ENCODE data around the gene PLOD1. TPM values are rescaled to one million over a fixed set of nuclear protein-coding genes. Genes with fewer than 3 reads are reported as not detected.

The PLOD1 gene
- total and polyA plus RNA-seq, 10 of the 15 experiments (the other 5 are each of a cell fraction or from before 2014, with no cell fraction given): 10.6 to 42.6 (median 29.3) TPM

DNA sequence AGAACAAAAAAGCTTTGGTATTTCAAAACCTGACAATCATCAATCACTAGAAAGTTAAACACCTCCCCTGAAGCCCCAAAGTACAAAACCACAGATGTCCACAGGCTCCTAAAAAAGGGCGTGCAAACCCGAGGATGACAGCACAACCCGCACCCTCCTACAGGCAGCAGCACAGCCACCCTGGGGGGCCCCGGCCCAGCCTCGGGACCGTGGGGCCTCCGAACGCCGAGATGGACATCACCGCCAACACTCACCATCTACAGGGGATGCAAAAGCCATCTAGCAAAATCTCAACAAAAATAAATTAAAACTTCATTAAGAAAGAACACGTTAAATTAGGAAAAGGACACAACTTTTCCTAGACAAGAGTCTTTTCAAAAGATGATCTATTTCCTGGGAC, 14.9 kb upstream of the PLOD1 start:
- no TSS peak for BruUV-seq (replicated peaks)
- Histone ChIP-seq H3K4me3 (no peak overlapping the region), H3K4me1 (ENCODE audit: control insufficient read depth, insufficient read depth, low read length) (peaks cover 9% of the 10 kb centered on the region), H2AFZ (ENCODE audit: control insufficient read depth, low read depth, low read length) (no peak overlapping the region), H3K4me2 (ENCODE audit: control insufficient read depth, insufficient read depth) (no peak overlapping the region), H3K9me3 (replicated peaks; ENCODE audit: control insufficient read depth, insufficient read depth, low read length) (no peaks in the 10 kb centered on the region), H3K27ac (ENCODE audit: control insufficient read depth, insufficient read depth) (no peak overlapping the region), H4K20me1 (ENCODE audit: control insufficient read depth, insufficient read depth) (peaks cover 4% of the 10 kb centered on the region), H3K79me2 (ENCODE audit: control insufficient read depth, insufficient read depth, low read length) (peaks cover 29% of the 10 kb centered on the region), H3K9ac (ENCODE audit: control insufficient read depth, insufficient read depth, low read length) (no peak overlapping the region), H3K27me3 (replicated peaks in 1 of 2; ENCODE audit: control insufficient read depth in 2 of 2, insufficient read depth in 2 of 2, low read length in 1 of 2) (no peaks in the 10 kb centered on the region), H3K36me3 (ENCODE audit: control insufficient read depth in 2 of 2, insufficient read depth in 2 of 2, low read length in 1 of 2) (peaks cover 10 to 24% of the 10 kb centered on the region in 2 experiments; a peak in 3 of 4 replicates)
- DNase-seq (ENCODE audit: low read depth, low spot score) (no peak), FAIRE-seq (no peak), ATAC-seq (no peak)
- CTCF ChIA-PET: interaction anchor here (0.6 kb wide), 1 partner anchor 48 kb away, joined by 3 read pairs; no protein-coding TSS in a partner anchor
- POLR2A ChIA-PET: interaction anchor here (1.0 kb wide), 1 partner anchor 27 kb away, joined by 3 read pairs; no protein-coding TSS in a partner anchor
- WGBS (ENCODE audit: insufficient coverage, insufficient replicate concordance, low lambda C conversion rate, missing lambda C conversion rate): 86% methylated on average over 11 of the region's 11 CpGs
- RAD21 ChIA-PET (ENCODE audit: unreplicated experiment): no interaction called here
- in situ Hi-C loops (cut with MboI) (no loop called here), intact Hi-C loops (cut with micrococcal nuclease; ENCODE audit: unreplicated experiment) (no loop called here)
- TF ChIP-seq CTCF (IDR thresholded peaks at IDR 0.05 in 2 of 3, conservative IDR thresholded peaks at IDR 0.05 in 1 of 3; ENCODE audit: control insufficient read depth in 2 of 3, extremely low read depth in 1 of 3, insufficient read depth in 1 of 3, low read depth in 3 of 3, low read length in 3 of 3) (no peak), SIX5 (IDR thresholded peaks at IDR 0.05; ENCODE audit: low read depth, low read length, severe bottlenecking) (no peak), ZSCAN29 (IDR thresholded peaks at IDR 0.05) (no peak), YBX1 (IDR thresholded peaks at IDR 0.05) (no peak), EP300 (IDR thresholded peaks at IDR 0.05; ENCODE audit: borderline replicate concordance in 1 of 2, control insufficient read depth in 1 of 2, low read depth in 2 of 2, low read length in 2 of 2) (no peak), CBX3 (IDR thresholded peaks at IDR 0.05; ENCODE audit: borderline replicate concordance, low read depth) (no peak), NRF1 (conservative IDR thresholded peaks at IDR 0.05; ENCODE audit: low read depth, low read length) (no peak), RFX5 (IDR thresholded peaks at IDR 0.05; ENCODE audit: low read depth, low read length) (no peak), EGR1 (IDR thresholded peaks at IDR 0.05; ENCODE audit: borderline replicate concordance in 1 of 2, low read depth in 2 of 2, low read length in 2 of 2) (no peak), HCFC1 (IDR thresholded peaks at IDR 0.05; ENCODE audit: low read length) (no peak), SP1 (IDR thresholded peaks at IDR 0.05; ENCODE audit: low read depth, low read length) (no peak), MEF2B (IDR thresholded peaks at IDR 0.05; ENCODE audit: partially characterized antibody, poor library complexity, severe bottlenecking) (no peak), STAT3 (IDR thresholded peaks at IDR 0.05; ENCODE audit: low read depth, low read length) (no peak), MYB (IDR thresholded peaks at IDR 0.05; ENCODE audit: borderline replicate concordance, low read depth, low read length) (no peak), BMI1 (IDR thresholded peaks at IDR 0.05; ENCODE audit: borderline replicate concordance) (no peak), EZH2 (IDR thresholded peaks at IDR 0.05; ENCODE audit: borderline replicate concordance, control insufficient read depth, low read depth, low read length) (no peak), SKIL (IDR thresholded peaks at IDR 0.05; ENCODE audit: low read depth, poor library complexity, severe bottlenecking) (no peak), SUPT20H (IDR thresholded peaks at IDR 0.05; ENCODE audit: borderline replicate concordance, control insufficient read depth, low read depth, low read length) (no peak), MTA3 (IDR thresholded peaks at IDR 0.05; ENCODE audit: borderline replicate concordance, low read length) (no peak), SIN3A (IDR thresholded peaks at IDR 0.05; ENCODE audit: low read depth, low read length) (no peak)
- SMC1A ChIA-PET (ENCODE audit: uncharacterized antibody, unreplicated experiment): interaction anchor here (2.5 kb wide), 1 partner anchor 9 kb away, joined by 8 read pairs; no protein-coding TSS in a partner anchor

Measured in GM12878 (cell line).